NCI-H2196 treated with DMSO at 0.1 percent for 48 hours (cell line): Measurements from ENCODE around the gene CACNA1D.

Experiments used
- DNase-seq: peaks from one replicate; lab custom pipeline; 2025; ENCODE audit not compliant: unreplicated experiment; lab: John Stamatoyannopoulos, UW

Gene CACNA1D

GRCh38 chr3:53803124-53803815, 308.9 kb downstream of the CACNA1D start:
- no peak for DNase-seq

GRCh38 chr3:53803816-53804695, 309.6 kb downstream of the CACNA1D start:
- DNase-seq, result no peak

GRCh38 chr3:53804697-53805462, 310.5 kb downstream of the CACNA1D start:
- DNase-seq, result no peak

- no peak for DNase-seq
These were observed 311.2 kb downstream of the CACNA1D start for GRCh38 chr3:53805463-53806159.

GRCh38 chr3:53806182-53807116, 312.0 kb downstream of the CACNA1D start:
- DNase-seq, result no peak

GRCh38 chr3:53807117-53807810, 312.9 kb downstream of the CACNA1D start:
- no peak for DNase-seq

GRCh38 chr3:53808496-53808895, 314.1 kb downstream of the CACNA1D start:
- DNase-seq, result no peak

- no peak for DNase-seq
These were observed 314.9 kb downstream of the CACNA1D start for GRCh38 chr3:53809267-53809666.

- no peak for DNase-seq
These were observed 315.5 kb downstream of the CACNA1D start for GRCh38 chr3:53809764-53810400.

GRCh38 chr3:53811143-53811927, 316.9 kb downstream of the CACNA1D start:
- no peak for DNase-seq

GRCh38 chr3:53812434-53812833, 318.0 kb downstream of the CACNA1D start:
- no peak for DNase-seq

- DNase-seq, result no peak
These were observed 318.8 kb downstream of the CACNA1D start for GRCh38 chr3:53813229-53813628.

GRCh38 chr3:53813876-53814275, 319.5 kb downstream of the CACNA1D start:
- no peak for DNase-seq

- no peak for DNase-seq
These were observed 320.7 kb downstream of the CACNA1D start for GRCh38 chr3:53815067-53815466.

- no peak for DNase-seq
These were observed 321.2 kb downstream of the CACNA1D start for GRCh38 chr3:53815651-53816050.

GRCh38 chr3:53816425-53816824, 322.0 kb downstream of the CACNA1D start:
- DNase-seq, result no peak

- no peak for DNase-seq
These were observed 322.8 kb downstream of the CACNA1D start for GRCh38 chr3:53817211-53817610.

GRCh38 chr3:53817809-53818208, 323.4 kb downstream of the CACNA1D start:
- DNase-seq, result no peak
